ENCODE results near the gene PGM1. TPM values are rescaled to one million over a fixed set of nuclear protein-coding genes. Genes with fewer than 3 reads are reported as not detected.

Gene PGM1
- polyA plus RNA-seq, 1 of the 3 experiments (the other 2 are of a cell fraction): 20.7 TPM

DNA sequence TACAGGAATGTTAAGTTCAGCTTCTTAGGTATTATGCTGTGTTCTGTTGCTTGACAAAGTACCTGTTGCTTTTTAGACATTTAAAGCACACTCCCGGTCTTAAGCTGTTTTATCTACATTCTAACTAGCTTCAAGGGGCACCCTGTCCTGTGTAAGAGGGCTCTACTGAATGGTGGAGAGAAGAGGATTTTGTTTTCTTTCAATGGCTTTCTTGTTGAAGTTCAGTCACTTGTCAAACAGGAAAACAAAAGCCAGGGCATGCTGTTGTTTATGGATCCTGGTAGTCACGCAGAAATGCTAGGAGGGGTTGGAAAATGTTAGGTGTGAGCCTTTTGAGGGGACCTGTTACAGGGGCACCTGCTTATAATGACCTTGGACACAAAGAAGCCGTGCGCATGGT, 30.7 kb downstream of the PGM1 start:
- Histone ChIP-seq H3K4me2 (no peak overlapping the region), H3K27ac (ENCODE audit: low read depth in 2 of 2, low read length in 1 of 2) (no peak overlapping the region), H3K4me1 (ENCODE audit: control insufficient read depth in 1 of 2, insufficient read depth in 2 of 2, low read depth in 1 of 2, low read length in 1 of 2) (peaks cover 5% of the 10 kb centered on the region in 2 experiments; a peak in 3 of 4 replicates), H3K79me2 (ENCODE audit: insufficient read depth) (no peaks in the 10 kb centered on the region), H3K4me3 (ENCODE audit: low read depth in 2 of 2, low read length in 1 of 2) (no peak overlapping the region), H3F3A (replicated peaks; ENCODE audit: insufficient read depth) (no peaks in the 10 kb centered on the region), H2AFZ (ENCODE audit: low read depth) (no peak overlapping the region), H3K36me3 (replicated peaks in 1 of 2; ENCODE audit: control insufficient read depth in 1 of 2, insufficient read depth in 2 of 2, low read length in 1 of 2) (no peaks in the 10 kb centered on the region), H3K9me3 (no peaks in the 10 kb centered on the region), H3K9me2 (no peaks in the 10 kb centered on the region), H3K27me3 (ENCODE audit: insufficient read depth) (no peaks in the 10 kb centered on the region), H3K9ac (no peak overlapping the region), H4K20me1 (ENCODE audit: insufficient read depth) (no peaks in the 10 kb centered on the region)
- ChIA-PET CTCF (interaction anchor here (2.2 kb wide), 1 partner anchor 50 kb away, joined by 9 read pairs; no protein-coding TSS in a partner anchor), POLR2A (no interaction called here)
- 91% methylated on average over 4 of the region's 4 CpGs for WGBS (ENCODE audit: low lambda C conversion rate)
- no peak for TF ChIP-seq POLR2AphosphoS5 (IDR thresholded peaks at IDR 0.05; ENCODE audit: low read depth, low read length)
- TF ChIP-seq ELF1 (IDR thresholded peaks at IDR 0.05): no peak
- TF ChIP-seq RXRA (IDR thresholded peaks at IDR 0.05; ENCODE audit: borderline replicate concordance, low read depth): no peak
- TF ChIP-seq JUND (IDR thresholded peaks at IDR 0.05): no peak
- TF ChIP-seq, protein P1, sequence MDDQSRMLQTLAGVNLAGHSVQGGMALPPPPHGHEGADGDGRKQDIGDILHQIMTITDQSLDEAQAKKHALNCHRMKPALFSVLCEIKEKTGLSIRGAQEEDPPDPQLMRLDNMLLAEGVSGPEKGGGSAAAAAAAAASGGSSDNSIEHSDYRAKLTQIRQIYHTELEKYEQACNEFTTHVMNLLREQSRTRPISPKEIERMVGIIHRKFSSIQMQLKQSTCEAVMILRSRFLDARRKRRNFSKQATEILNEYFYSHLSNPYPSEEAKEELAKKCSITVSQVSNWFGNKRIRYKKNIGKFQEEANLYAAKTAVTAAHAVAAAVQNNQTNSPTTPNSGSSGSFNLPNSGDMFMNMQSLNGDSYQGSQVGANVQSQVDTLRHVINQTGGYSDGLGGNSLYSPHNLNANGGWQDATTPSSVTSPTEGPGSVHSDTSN (IDR thresholded peaks at IDR 0.05): no peak
- DNase-seq: no peak

DNA sequence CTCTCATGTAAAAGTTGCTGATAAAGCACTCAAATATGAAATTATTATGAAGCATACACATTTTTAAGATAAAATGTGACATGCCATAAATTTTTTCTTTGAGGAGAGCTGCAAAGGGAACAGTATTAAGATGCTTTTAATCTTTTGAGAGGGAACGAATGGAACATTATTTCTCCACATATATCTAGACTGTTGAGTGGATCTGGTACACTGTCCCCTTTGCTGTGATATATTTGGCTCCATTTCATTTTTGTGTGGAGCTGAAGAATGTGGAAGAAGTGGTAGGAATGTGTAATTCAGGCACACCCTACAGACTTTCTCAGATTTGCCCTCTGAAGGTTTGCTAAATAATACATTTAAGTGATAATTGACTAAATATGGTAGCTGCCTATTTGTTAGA, 31.7 kb downstream of the PGM1 start:
- DNase-seq: no peak
- Histone ChIP-seq H4K20me1 (ENCODE audit: insufficient read depth) (no peaks in the 10 kb centered on the region), H3K4me3 (ENCODE audit: low read depth in 2 of 2, low read length in 1 of 2) (no peak overlapping the region), H3K27ac (ENCODE audit: low read depth in 2 of 2, low read length in 1 of 2) (peak overlapping the region in 1 of 2 experiments; percentile 58; a peak in 1 of 4 replicates), H3K9me2 (no peaks in the 10 kb centered on the region), H3K27me3 (ENCODE audit: insufficient read depth) (no peaks in the 10 kb centered on the region), H3F3A (replicated peaks; ENCODE audit: insufficient read depth) (no peaks in the 10 kb centered on the region), H3K36me3 (replicated peaks in 1 of 2; ENCODE audit: control insufficient read depth in 1 of 2, insufficient read depth in 2 of 2, low read length in 1 of 2) (peaks cover 4 to 9% of the 10 kb centered on the region in 2 experiments), H3K9ac (no peak overlapping the region), H2AFZ (ENCODE audit: low read depth) (no peak overlapping the region), H3K9me3 (no peaks in the 10 kb centered on the region), H3K4me1 (ENCODE audit: control insufficient read depth in 1 of 2, insufficient read depth in 2 of 2, low read depth in 1 of 2, low read length in 1 of 2) (peaks cover 5 to 6% of the 10 kb centered on the region in 2 experiments; a peak in 3 of 4 replicates), H3K4me2 (no peak overlapping the region), H3K79me2 (ENCODE audit: insufficient read depth) (no peaks in the 10 kb centered on the region)
- ChIA-PET CTCF (interaction anchor here (1.0 to 1.5 kb wide), 4 partner anchors 8 to 619 kb away, joined by 3 to 5 read pairs (median 4); no protein-coding TSS in a partner anchor), POLR2A (no interaction called here)
- 54% methylated on average over 1 of the region's 1 CpG for WGBS (ENCODE audit: low lambda C conversion rate)
- TF ChIP-seq TCF12 (IDR thresholded peaks at IDR 0.05): 0 out of 2 replicates have a peak, but pooled peaks have one; percentile 10
- no peak for TF ChIP-seq EZH2phosphoT487 (IDR thresholded peaks at IDR 0.05; ENCODE audit: borderline replicate concordance, low read depth)
- TF ChIP-seq EP300 (IDR thresholded peaks at IDR 0.05; ENCODE audit: borderline replicate concordance in 1 of 2, low read depth in 1 of 2, low read length in 1 of 2): no peak
- TF ChIP-seq, protein P2, sequence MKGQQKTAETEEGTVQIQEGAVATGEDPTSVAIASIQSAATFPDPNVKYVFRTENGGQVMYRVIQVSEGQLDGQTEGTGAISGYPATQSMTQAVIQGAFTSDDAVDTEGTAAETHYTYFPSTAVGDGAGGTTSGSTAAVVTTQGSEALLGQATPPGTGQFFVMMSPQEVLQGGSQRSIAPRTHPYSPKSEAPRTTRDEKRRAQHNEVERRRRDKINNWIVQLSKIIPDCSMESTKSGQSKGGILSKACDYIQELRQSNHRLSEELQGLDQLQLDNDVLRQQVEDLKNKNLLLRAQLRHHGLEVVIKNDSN (IDR thresholded peaks at IDR 0.05; ENCODE audit: borderline replicate concordance, low read depth): no peak
- no peak for TF ChIP-seq YY1 (IDR thresholded peaks at IDR 0.05; ENCODE audit: low read depth)
- peak; percentile 48 for TF ChIP-seq CTCF (IDR thresholded peaks at IDR 0.05)
